GM20431 (cell line): ENCODE results near the gene PDIA5.
"Not testable (repeated sequence)": the region's sequence is repeated elsewhere in the genome, so short reads cannot be mapped to it uniquely, and the experiment has no call there.

ENCODE experiments used
- in situ Hi-C: fragments of 300-500 bp; cut with MseI, MboI; formaldehyde crosslinking; loops from one replicate; pipeline ENCODE4 v1.15.0; 2020; ENCODE audit warnings: low sequenced_read_pairs; ENCODE audit not compliant: unreplicated experiment

Gene PDIA5

GRCh38 chr3:123110976-123111615 is 44.3 kb downstream of the PDIA5 start:
- in situ Hi-C loops = no loop called here

GRCh38 chr3:123111640-123112039 is 44.8 kb downstream of the PDIA5 start:
- in situ Hi-C loops = no loop called here

GRCh38 chr3:123112232-123112631 is 45.4 kb downstream of the PDIA5 start:
- in situ Hi-C loops = no loop called here

- in situ Hi-C loops = not testable (repeated sequence)
Observed at GRCh38 chr3:123112656-123113055, 45.8 kb downstream of the PDIA5 start.

- in situ Hi-C loops = no loop called here
Observed at GRCh38 chr3:123113889-123114450, 47.1 kb downstream of the PDIA5 start.

- in situ Hi-C loops = no loop called here
Observed at GRCh38 chr3:123116116-123116515, 49.3 kb downstream of the PDIA5 start.

GRCh38 chr3:123119388-123119787 is 52.6 kb downstream of the PDIA5 start:
- in situ Hi-C loops = no loop called here

GRCh38 chr3:123119802-123120201 is 53.0 kb downstream of the PDIA5 start:
- in situ Hi-C loops = no loop called here

- in situ Hi-C loops = no loop called here
Observed at GRCh38 chr3:123120573-123120972, 53.7 kb downstream of the PDIA5 start.

- in situ Hi-C loops = no loop called here
Observed at GRCh38 chr3:123122057-123122456, 55.2 kb downstream of the PDIA5 start.

GRCh38 chr3:123122525-123123315 is 55.9 kb downstream of the PDIA5 start:
- in situ Hi-C loops = no loop called here

GRCh38 chr3:123123716-123124616 is 57.1 kb downstream of the PDIA5 start:
- in situ Hi-C loops = no loop called here

GRCh38 chr3:123124971-123125370 is 58.1 kb downstream of the PDIA5 start:
- in situ Hi-C loops = no loop called here

- in situ Hi-C loops = no loop called here
Observed at GRCh38 chr3:123126031-123126430, 59.2 kb downstream of the PDIA5 start.

GRCh38 chr3:123126653-123127052 is 59.8 kb downstream of the PDIA5 start:
- in situ Hi-C loops = no loop called here

GRCh38 chr3:123129092-123129491 is 62.3 kb downstream of the PDIA5 start:
- in situ Hi-C loops = no loop called here

GRCh38 chr3:123129532-123129931 is 62.7 kb downstream of the PDIA5 start:
- in situ Hi-C loops = no loop called here

GRCh38 chr3:123130079-123130750 is 63.4 kb downstream of the PDIA5 start:
- in situ Hi-C loops = no loop called here

- in situ Hi-C loops = no loop called here
Observed at GRCh38 chr3:123134671-123135070, 67.8 kb downstream of the PDIA5 start.

- in situ Hi-C loops = no loop called here
Observed at GRCh38 chr3:123137001-123137400, 70.2 kb downstream of the PDIA5 start.
